HUES6 (cell line): Measurements from ENCODE around the gene RPL7L1.
A peak's percentile ranks its signal among the peaks of the same experiment; 100 is the strongest.

Experiments
- H3K27ac ChIP-seq: 2 replicates; pipeline ENCODE4 v1.7.0; 2013; ENCODE audit warnings: low read depth, mild to moderate bottlenecking, low read length, inconsistent platforms
- H3K27me3 ChIP-seq: 2 replicates; pipeline ENCODE4 v1.6.1; 2013; ENCODE audit warnings: low read length; ENCODE audit not compliant: control insufficient read depth, insufficient read depth
- H3K36me3 ChIP-seq: 2 replicates; pipeline ENCODE4 v1.6.1; 2013; ENCODE audit warnings: low read length; ENCODE audit not compliant: control insufficient read depth, insufficient read depth
- H3K4me1 ChIP-seq: 2 replicates; pipeline ENCODE4 v1.6.1; 2013; ENCODE audit warnings: low read length; ENCODE audit not compliant: control insufficient read depth, insufficient read depth
- H3K4me3 ChIP-seq: 2 replicates; pipeline ENCODE4 v1.5.1; 2013; ENCODE audit warnings: low read depth, low read length
- H3K9ac ChIP-seq: one replicate; pipeline ENCODE4 v1.6.1; 2013; ENCODE audit warnings: mild to moderate bottlenecking, low read length
- H3K9me3 ChIP-seq: 2 replicates; pipeline ENCODE4 v1.6.1; 2013; ENCODE audit warnings: low read depth, low read length; ENCODE audit not compliant: control insufficient read depth, insufficient read depth

The RPL7L1 gene

GRCh38 chr6:42911171-42912021 lies 32.0 kb downstream of the RPL7L1 start:
- Histone ChIP-seq H3K9me3 (no peaks in the 10 kb centered on the region), H3K9ac (peak overlapping the region; percentile 69), H3K4me1 (no peaks in the 10 kb centered on the region), H3K27me3 (no peaks in the 10 kb centered on the region), H3K36me3 (no peaks in the 10 kb centered on the region), H3K27ac (no peak overlapping the region; the same call in 1 of the 2 replicates), H3K4me3 (peak overlapping the region; percentile 78)

- no peaks in the 10 kb centered on the region for H3K36me3 ChIP-seq
- no peaks in the 10 kb centered on the region for H3K9me3 ChIP-seq
- H3K27ac ChIP-seq: no peak overlapping the region
- H3K4me3 ChIP-seq: no peak overlapping the region
- no peak overlapping the region for H3K9ac ChIP-seq
- no peaks in the 10 kb centered on the region for H3K27me3 ChIP-seq
- no peaks in the 10 kb centered on the region for H3K4me1 ChIP-seq
Observed at GRCh38 chr6:42914546-42914945, 35.1 kb downstream of the RPL7L1 start.

GRCh38 chr6:42915732-42916131 lies 36.3 kb downstream of the RPL7L1 start, which contains the start of gene PTCRA:
TSS of gene PTCRA (plus strand) at chr6:42916053. CDS start at chr6:42916070, 17 bp downstream.
- H3K27ac ChIP-seq: no peak within 1 kb of the TSS
- H3K4me1 ChIP-seq: no peaks in the 10 kb centered on the region
- H3K27me3 ChIP-seq: no peaks in the 10 kb centered on the region
- no peak within 1 kb of the TSS for H3K4me3 ChIP-seq
- no peaks in the 10 kb centered on the region for H3K36me3 ChIP-seq
- no peak within 1 kb of the TSS for H3K9ac ChIP-seq
- no peaks in the 10 kb centered on the region for H3K9me3 ChIP-seq

GRCh38 chr6:42916288-42916687 lies 36.9 kb downstream of the RPL7L1 start:
- Histone ChIP-seq H3K9me3 (no peaks in the 10 kb centered on the region), H3K4me3 (no peak overlapping the region), H3K4me1 (no peaks in the 10 kb centered on the region), H3K9ac (no peak overlapping the region), H3K36me3 (no peaks in the 10 kb centered on the region), H3K27me3 (no peaks in the 10 kb centered on the region), H3K27ac (no peak overlapping the region)

GRCh38 chr6:42921801-42922200 lies 42.4 kb downstream of the RPL7L1 start:
- no peaks in the 10 kb centered on the region for H3K36me3 ChIP-seq
- no peak overlapping the region for H3K27ac ChIP-seq
- H3K9ac ChIP-seq: no peak overlapping the region
- H3K27me3 ChIP-seq: no peaks in the 10 kb centered on the region
- no peak overlapping the region for H3K4me3 ChIP-seq
- no peaks in the 10 kb centered on the region for H3K9me3 ChIP-seq
- H3K4me1 ChIP-seq: peaks cover 13% of the 10 kb centered on the region

GRCh38 chr6:42923666-42924065 lies 44.2 kb downstream of the RPL7L1 start:
- Histone ChIP-seq H3K4me3 (no peak overlapping the region), H3K27me3 (no peaks in the 10 kb centered on the region), H3K36me3 (no peaks in the 10 kb centered on the region), H3K9ac (no peak overlapping the region), H3K4me1 (peaks cover 13% of the 10 kb centered on the region), H3K27ac (no peak overlapping the region), H3K9me3 (no peaks in the 10 kb centered on the region)

GRCh38 chr6:42925248-42925857 lies 45.9 kb downstream of the RPL7L1 start:
- no peaks in the 10 kb centered on the region for H3K36me3 ChIP-seq
- no peak overlapping the region for H3K27ac ChIP-seq
- peak overlapping the region; percentile 19; the same call in 1 of the 2 replicates for H3K4me3 ChIP-seq

GRCh38 chr6:42928986-42929820 lies 49.8 kb downstream of the RPL7L1 start, which contains the start of gene CNPY3:
TSS of gene CNPY3 (plus strand) at chr6:42929480. CDS start at chr6:42929571, 91 bp downstream.
- peaks cover 21% of the 10 kb centered on the region for H3K36me3 ChIP-seq
- H3K27ac ChIP-seq: peak within 1 kb of the TSS; percentile 58
- peaks cover 17% of the 10 kb centered on the region for H3K4me1 ChIP-seq
- peak within 1 kb of the TSS; percentile 88 for H3K9ac ChIP-seq
- H3K9me3 ChIP-seq: no peaks in the 10 kb centered on the region
- H3K4me3 ChIP-seq: peak within 1 kb of the TSS; percentile 79
- no peaks in the 10 kb centered on the region for H3K27me3 ChIP-seq

More at GRCh38 chr6:42925248-42925857, 45.9 kb downstream of the RPL7L1 start:
- Histone ChIP-seq H3K4me1 (peaks cover 13% of the 10 kb centered on the region), H3K27me3 (no peaks in the 10 kb centered on the region), H3K9ac (no peak overlapping the region), H3K9me3 (no peaks in the 10 kb centered on the region)

GRCh38 chr6:42929821-42930360 lies 50.5 kb downstream of the RPL7L1 start:
- peak overlapping the region; percentile 79 for H3K4me3 ChIP-seq
- no peaks in the 10 kb centered on the region for H3K27me3 ChIP-seq
- peak overlapping the region; percentile 58 for H3K27ac ChIP-seq
- H3K36me3 ChIP-seq: peaks cover 27% of the 10 kb centered on the region
- H3K9ac ChIP-seq: peak overlapping the region; percentile 88
- H3K9me3 ChIP-seq: no peaks in the 10 kb centered on the region
- H3K4me1 ChIP-seq: peaks cover 16% of the 10 kb centered on the region

- Histone ChIP-seq H3K4me3 (no peak overlapping the region), H3K9me3 (no peaks in the 10 kb centered on the region), H3K27ac (no peak overlapping the region), H3K36me3 (peaks cover 52% of the 10 kb centered on the region), H3K27me3 (no peaks in the 10 kb centered on the region), H3K4me1 (peaks cover 3% of the 10 kb centered on the region; the same call in 1 of the 2 replicates), H3K9ac (no peak overlapping the region)
Observed at GRCh38 chr6:42932412-42932811, 53.0 kb downstream of the RPL7L1 start.
